ENCODE data around the gene LRRC49. TPM values are rescaled to one million over a fixed set of nuclear protein-coding genes. Genes with fewer than 3 reads are reported as not detected.

LRRC49 gene
- total RNA-seq, 1 experiment from 2014 or later, result 7.4 TPM

DNA sequence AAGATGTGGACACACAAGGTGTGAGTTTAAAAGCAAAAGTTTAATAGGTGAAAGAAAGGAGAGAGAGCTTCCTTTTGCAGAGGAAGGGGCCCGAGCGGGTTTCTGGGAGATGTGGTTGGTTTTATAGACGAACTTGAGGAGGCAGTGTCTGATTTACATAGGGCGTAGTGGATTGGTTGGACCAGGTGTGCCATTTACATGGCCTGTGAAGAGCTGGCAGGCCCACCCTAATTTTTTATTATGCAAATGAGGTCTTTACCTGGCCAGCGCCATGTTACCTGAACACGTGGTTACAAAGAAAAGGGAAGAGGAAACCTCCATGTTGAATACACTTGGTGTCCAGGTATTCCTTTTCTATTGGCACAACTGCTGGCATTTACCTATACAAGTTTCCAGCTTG lies 179.8 kb downstream of the LRRC49 start:
- H3K27ac ChIP-seq (ENCODE audit: low read depth, low read length), result no peak overlapping the region

DNA sequence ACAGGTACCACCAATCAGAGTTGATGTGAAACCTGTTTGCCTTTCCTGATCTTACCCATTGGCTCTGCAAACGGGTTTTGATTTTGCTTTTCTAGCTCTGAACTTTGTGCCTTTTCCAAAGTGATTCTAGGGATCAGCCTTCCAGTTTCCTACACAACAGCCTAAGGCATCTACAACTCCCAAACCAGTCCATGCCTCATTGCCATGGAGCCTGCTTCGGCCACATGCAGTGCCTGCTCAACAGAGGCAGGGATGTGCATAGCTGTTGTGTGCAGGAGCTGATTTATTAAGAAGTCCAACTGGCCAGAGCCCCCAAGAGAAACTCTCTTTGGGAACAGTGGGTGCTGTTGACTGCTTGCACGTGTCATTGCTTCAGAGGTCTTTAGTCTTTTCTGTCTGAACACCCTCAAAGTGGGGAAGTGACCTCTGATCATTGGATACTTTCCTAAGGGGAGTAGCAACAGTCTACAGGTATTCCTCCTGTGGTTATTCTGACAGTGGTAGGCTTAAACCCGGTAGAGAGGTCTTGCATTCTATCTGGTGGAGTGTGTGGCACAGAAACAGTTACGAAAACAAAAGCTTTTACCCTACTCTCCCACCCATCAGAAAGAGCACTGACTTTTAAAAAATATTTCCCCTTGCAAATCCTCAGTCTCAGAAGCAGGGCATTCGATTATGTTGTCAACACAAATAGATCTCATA lies 186.0 kb downstream of the LRRC49 start:
- intact Hi-C loops (cut with micrococcal nuclease), result no loop called here
- H3K9ac ChIP-seq (ENCODE audit: low read length), result no peak overlapping the region
- ChIA-PET POLR2A (no interaction called here), RAD21 (ENCODE audit: low non-redundant PET in 1 of 2, low total read pairs in 2 of 2, uncharacterized antibody in 2 of 2, unreplicated experiment in 2 of 2) (no interaction called here), CTCF (no interaction called here)
- no peak overlapping the region for H2AFZ ChIP-seq (ENCODE audit: low read depth, low read length, poor library complexity, severe bottlenecking)
- H3K4me3 ChIP-seq (replicated peaks in 1 of 2; ENCODE audit: low read depth in 1 of 2, low read length in 2 of 2), result no peak overlapping the region
- no peaks in the 10 kb centered on the region for H3K4me1 ChIP-seq (ENCODE audit: control insufficient read depth in 1 of 2, insufficient read depth in 2 of 2, low read length in 2 of 2)
- H3K9me2 ChIP-seq (ENCODE audit: insufficient read depth), result no peaks in the 10 kb centered on the region
- DNase-seq (ENCODE audit: low read depth, low spot score), result no peak
- no peaks in the 10 kb centered on the region for H3K36me3 ChIP-seq (ENCODE audit: control insufficient read depth in 1 of 2, insufficient read depth in 2 of 2, low read length in 2 of 2)
- H3K9me3 ChIP-seq (ENCODE audit: control insufficient read depth in 1 of 2, insufficient read depth in 1 of 2, low read depth in 1 of 2, low read length in 2 of 2), result no peaks in the 10 kb centered on the region
- H4K20me1 ChIP-seq (ENCODE audit: insufficient read depth), result no peaks in the 10 kb centered on the region
- H3K27ac ChIP-seq (ENCODE audit: low read depth, low read length), result no peak overlapping the region
- H3K79me2 ChIP-seq (ENCODE audit: insufficient read depth, low read length), result no peaks in the 10 kb centered on the region
- no peak overlapping the region for H3K4me2 ChIP-seq (ENCODE audit: low read length)
- no peak for ATAC-seq
- no TSS peak for BruUV-seq (replicated peaks)
- no peaks in the 10 kb centered on the region for H3K27me3 ChIP-seq (ENCODE audit: insufficient read depth, low read length)
- TF ChIP-seq RAD21 (IDR thresholded peaks at IDR 0.05; ENCODE audit: low read depth), result no peak
- TF ChIP-seq, protein P1, sequence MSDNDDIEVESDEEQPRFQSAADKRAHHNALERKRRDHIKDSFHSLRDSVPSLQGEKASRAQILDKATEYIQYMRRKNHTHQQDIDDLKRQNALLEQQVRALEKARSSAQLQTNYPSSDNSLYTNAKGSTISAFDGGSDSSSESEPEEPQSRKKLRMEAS (IDR thresholded peaks at IDR 0.05), result no peak
- TF ChIP-seq POLR2A (IDR thresholded peaks at IDR 0.05; ENCODE audit: borderline replicate concordance, extremely low read depth, insufficient read depth, insufficient read length), result no peak
- TF ChIP-seq FOSL1 (IDR thresholded peaks at IDR 0.05; ENCODE audit: low read depth), result no peak
- TF ChIP-seq TCF7L2 (IDR thresholded peaks at IDR 0.05; ENCODE audit: borderline replicate concordance, extremely low read depth, insufficient read depth, insufficient read length), result no peak
- TF ChIP-seq, protein P2, sequence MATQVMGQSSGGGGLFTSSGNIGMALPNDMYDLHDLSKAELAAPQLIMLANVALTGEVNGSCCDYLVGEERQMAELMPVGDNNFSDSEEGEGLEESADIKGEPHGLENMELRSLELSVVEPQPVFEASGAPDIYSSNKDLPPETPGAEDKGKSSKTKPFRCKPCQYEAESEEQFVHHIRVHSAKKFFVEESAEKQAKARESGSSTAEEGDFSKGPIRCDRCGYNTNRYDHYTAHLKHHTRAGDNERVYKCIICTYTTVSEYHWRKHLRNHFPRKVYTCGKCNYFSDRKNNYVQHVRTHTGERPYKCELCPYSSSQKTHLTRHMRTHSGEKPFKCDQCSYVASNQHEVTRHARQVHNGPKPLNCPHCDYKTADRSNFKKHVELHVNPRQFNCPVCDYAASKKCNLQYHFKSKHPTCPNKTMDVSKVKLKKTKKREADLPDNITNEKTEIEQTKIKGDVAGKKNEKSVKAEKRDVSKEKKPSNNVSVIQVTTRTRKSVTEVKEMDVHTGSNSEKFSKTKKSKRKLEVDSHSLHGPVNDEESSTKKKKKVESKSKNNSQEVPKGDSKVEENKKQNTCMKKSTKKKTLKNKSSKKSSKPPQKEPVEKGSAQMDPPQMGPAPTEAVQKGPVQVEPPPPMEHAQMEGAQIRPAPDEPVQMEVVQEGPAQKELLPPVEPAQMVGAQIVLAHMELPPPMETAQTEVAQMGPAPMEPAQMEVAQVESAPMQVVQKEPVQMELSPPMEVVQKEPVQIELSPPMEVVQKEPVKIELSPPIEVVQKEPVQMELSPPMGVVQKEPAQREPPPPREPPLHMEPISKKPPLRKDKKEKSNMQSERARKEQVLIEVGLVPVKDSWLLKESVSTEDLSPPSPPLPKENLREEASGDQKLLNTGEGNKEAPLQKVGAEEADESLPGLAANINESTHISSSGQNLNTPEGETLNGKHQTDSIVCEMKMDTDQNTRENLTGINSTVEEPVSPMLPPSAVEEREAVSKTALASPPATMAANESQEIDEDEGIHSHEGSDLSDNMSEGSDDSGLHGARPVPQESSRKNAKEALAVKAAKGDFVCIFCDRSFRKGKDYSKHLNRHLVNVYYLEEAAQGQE (IDR thresholded peaks at IDR 0.05; ENCODE audit: low read depth), result no peak
- TF ChIP-seq, protein P3, sequence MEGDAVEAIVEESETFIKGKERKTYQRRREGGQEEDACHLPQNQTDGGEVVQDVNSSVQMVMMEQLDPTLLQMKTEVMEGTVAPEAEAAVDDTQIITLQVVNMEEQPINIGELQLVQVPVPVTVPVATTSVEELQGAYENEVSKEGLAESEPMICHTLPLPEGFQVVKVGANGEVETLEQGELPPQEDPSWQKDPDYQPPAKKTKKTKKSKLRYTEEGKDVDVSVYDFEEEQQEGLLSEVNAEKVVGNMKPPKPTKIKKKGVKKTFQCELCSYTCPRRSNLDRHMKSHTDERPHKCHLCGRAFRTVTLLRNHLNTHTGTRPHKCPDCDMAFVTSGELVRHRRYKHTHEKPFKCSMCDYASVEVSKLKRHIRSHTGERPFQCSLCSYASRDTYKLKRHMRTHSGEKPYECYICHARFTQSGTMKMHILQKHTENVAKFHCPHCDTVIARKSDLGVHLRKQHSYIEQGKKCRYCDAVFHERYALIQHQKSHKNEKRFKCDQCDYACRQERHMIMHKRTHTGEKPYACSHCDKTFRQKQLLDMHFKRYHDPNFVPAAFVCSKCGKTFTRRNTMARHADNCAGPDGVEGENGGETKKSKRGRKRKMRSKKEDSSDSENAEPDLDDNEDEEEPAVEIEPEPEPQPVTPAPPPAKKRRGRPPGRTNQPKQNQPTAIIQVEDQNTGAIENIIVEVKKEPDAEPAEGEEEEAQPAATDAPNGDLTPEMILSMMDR (IDR thresholded peaks at IDR 0.05 in 2 of 3, conservative IDR thresholded peaks at IDR 0.05 in 1 of 3; ENCODE audit: borderline replicate concordance in 1 of 3, insufficient read depth in 1 of 3, low read depth in 2 of 3, low read length in 2 of 3), result no peak
- no peak for TF ChIP-seq EZH2 (IDR thresholded peaks at IDR 0.05)
- no peak for TF ChIP-seq ELF1 (IDR thresholded peaks at IDR 0.05; ENCODE audit: borderline replicate concordance, low read depth)
- no peak for TF ChIP-seq SRF (IDR thresholded peaks at IDR 0.05; ENCODE audit: low read depth)
- TF ChIP-seq YY1 (IDR thresholded peaks at IDR 0.05; ENCODE audit: extremely low read depth, insufficient replicate concordance, low read depth, low read length), result no peak

More for the DNA sequence above, 179.8 kb downstream of the LRRC49 start:
- TF ChIP-seq EZH2 (IDR thresholded peaks at IDR 0.05) (no peak), POLR2AphosphoS5 (IDR thresholded peaks at IDR 0.05; ENCODE audit: low read depth, low read length) (no peak), SP1 (IDR thresholded peaks at IDR 0.05; ENCODE audit: low read depth) (no peak), FOSL1 (IDR thresholded peaks at IDR 0.05; ENCODE audit: low read depth) (no peak), RAD21 (IDR thresholded peaks at IDR 0.05; ENCODE audit: low read depth) (no peak), YY1 (IDR thresholded peaks at IDR 0.05; ENCODE audit: extremely low read depth, insufficient replicate concordance, low read depth, low read length) (no peak), ELF1 (IDR thresholded peaks at IDR 0.05; ENCODE audit: borderline replicate concordance, low read depth) (no peak), ZNF274 (IDR thresholded peaks at IDR 0.05; ENCODE audit: low read depth, low read length) (no peak)
- Histone ChIP-seq H2AFZ (ENCODE audit: low read depth, low read length, poor library complexity, severe bottlenecking) (no peak overlapping the region), H3K4me2 (ENCODE audit: low read length) (no peak overlapping the region), H4K20me1 (ENCODE audit: insufficient read depth) (no peaks in the 10 kb centered on the region), H3K9me3 (ENCODE audit: control insufficient read depth in 1 of 2, insufficient read depth in 1 of 2, low read depth in 1 of 2, low read length in 2 of 2) (no peaks in the 10 kb centered on the region), H3K4me1 (ENCODE audit: control insufficient read depth in 1 of 2, insufficient read depth in 2 of 2, low read length in 2 of 2) (no peaks in the 10 kb centered on the region), H3K27me3 (ENCODE audit: insufficient read depth, low read length) (no peaks in the 10 kb centered on the region), H3K79me2 (ENCODE audit: insufficient read depth, low read length) (no peaks in the 10 kb centered on the region), H3K9me2 (ENCODE audit: insufficient read depth) (no peaks in the 10 kb centered on the region), H3K4me3 (replicated peaks in 1 of 2; ENCODE audit: low read depth in 1 of 2, low read length in 2 of 2) (no peak overlapping the region), H3K9ac (ENCODE audit: low read length) (no peak overlapping the region), H3K36me3 (ENCODE audit: control insufficient read depth in 1 of 2, insufficient read depth in 2 of 2, low read length in 2 of 2) (no peaks in the 10 kb centered on the region)
- POLR2A ChIA-PET, result no interaction called here
- RAD21 ChIA-PET (ENCODE audit: low non-redundant PET in 1 of 2, low total read pairs in 2 of 2, uncharacterized antibody in 2 of 2, unreplicated experiment in 2 of 2), result no interaction called here
- no TSS peak for BruUV-seq (replicated peaks)
- no peak for DNase-seq (ENCODE audit: low read depth, low spot score)
- CTCF ChIA-PET, result no interaction called here
- ATAC-seq, result no peak
- intact Hi-C loops (cut with micrococcal nuclease), result no loop called here
